Measurements from ENCODE around the gene RIOX2. TPM values are rescaled to one million over a fixed set of nuclear protein-coding genes. Genes with fewer than 3 reads are reported as not detected.

Gene RIOX2
- total RNA-seq, 1 donor: 27.1 TPM

GRCh38 chr3:98002717-98003116 is 30.5 kb upstream of the RIOX2 start:
- Histone ChIP-seq H3K4me3 (ENCODE audit: insufficient read depth, low read length) (no peak overlapping the region), H2AFZ (ENCODE audit: low read length) (no peak overlapping the region), H3K79me2 (ENCODE audit: insufficient read depth, low read length) (no peaks in the 10 kb centered on the region), H3K27me3 (ENCODE audit: insufficient read depth, low read length) (peaks cover 2% of the 10 kb centered on the region), H3K27ac (ENCODE audit: low read depth, low read length) (no peak overlapping the region), H3K36me3 (ENCODE audit: insufficient read depth, low read length) (no peaks in the 10 kb centered on the region), H3K4me1 (ENCODE audit: insufficient read depth, low read length) (no peaks in the 10 kb centered on the region), H4K20me1 (ENCODE audit: insufficient read depth, low read length) (no peaks in the 10 kb centered on the region), H3K4me2 (ENCODE audit: insufficient read depth, low read length) (no peak overlapping the region), H3K9me3 (ENCODE audit: low read depth, low read length) (no peaks in the 10 kb centered on the region)
- no peak for TF ChIP-seq CTCF (IDR thresholded peaks at IDR 0.05; ENCODE audit: extremely low read depth, low read depth, low read length)
- no peak for DNase-seq (ENCODE audit: insufficient read length, low spot score, missing footprints)

DNA sequence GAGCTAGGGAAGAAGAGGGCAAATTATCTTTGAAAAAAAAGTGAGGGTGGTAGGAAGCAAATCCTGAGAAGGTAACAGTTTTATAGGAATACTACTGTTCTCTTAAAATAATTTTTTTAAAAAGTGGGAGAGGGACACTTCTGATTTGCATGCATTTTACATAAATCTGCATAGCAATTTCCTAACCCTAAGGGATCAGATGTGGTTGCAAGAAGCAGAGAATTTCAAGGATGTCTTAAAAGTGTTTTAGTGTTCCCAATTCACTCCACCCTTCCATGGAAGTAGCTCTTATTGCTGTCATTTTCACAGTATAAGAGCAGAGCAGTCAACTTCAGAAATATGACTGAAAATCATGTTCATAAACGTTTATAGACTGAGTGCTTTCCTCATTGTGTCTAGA is 27.8 kb upstream of the RIOX2 start:
- Histone ChIP-seq H2AFZ (ENCODE audit: low read length) (no peak overlapping the region), H4K20me1 (ENCODE audit: insufficient read depth, low read length) (no peaks in the 10 kb centered on the region), H3K4me3 (ENCODE audit: insufficient read depth, low read length) (no peak overlapping the region), H3K4me2 (ENCODE audit: insufficient read depth, low read length) (no peak overlapping the region), H3K4me1 (ENCODE audit: insufficient read depth, low read length) (no peaks in the 10 kb centered on the region), H3K79me2 (ENCODE audit: insufficient read depth, low read length) (no peaks in the 10 kb centered on the region), H3K27ac (ENCODE audit: low read depth, low read length) (no peak overlapping the region), H3K27me3 (ENCODE audit: insufficient read depth, low read length) (peaks cover 2% of the 10 kb centered on the region), H3K9me3 (ENCODE audit: low read depth, low read length) (no peaks in the 10 kb centered on the region), H3K36me3 (ENCODE audit: insufficient read depth, low read length) (no peaks in the 10 kb centered on the region)
- TF ChIP-seq CTCF (IDR thresholded peaks at IDR 0.05; ENCODE audit: extremely low read depth, low read depth, low read length): no peak
- DNase-seq (ENCODE audit: insufficient read length, low spot score, missing footprints): no peak

GRCh38 chr3:97999103-97999502 is 26.9 kb upstream of the RIOX2 start:
- Histone ChIP-seq H3K4me3 (ENCODE audit: insufficient read depth, low read length) (no peak overlapping the region), H3K4me1 (ENCODE audit: insufficient read depth, low read length) (no peaks in the 10 kb centered on the region), H3K79me2 (ENCODE audit: insufficient read depth, low read length) (no peaks in the 10 kb centered on the region), H3K36me3 (ENCODE audit: insufficient read depth, low read length) (no peaks in the 10 kb centered on the region), H2AFZ (ENCODE audit: low read length) (no peak overlapping the region), H3K4me2 (ENCODE audit: insufficient read depth, low read length) (no peak overlapping the region), H4K20me1 (ENCODE audit: insufficient read depth, low read length) (no peaks in the 10 kb centered on the region), H3K27ac (ENCODE audit: low read depth, low read length) (no peak overlapping the region), H3K9me3 (ENCODE audit: low read depth, low read length) (no peaks in the 10 kb centered on the region), H3K27me3 (ENCODE audit: insufficient read depth, low read length) (peaks cover 2% of the 10 kb centered on the region)
- TF ChIP-seq CTCF (IDR thresholded peaks at IDR 0.05; ENCODE audit: extremely low read depth, low read depth, low read length): no peak
- DNase-seq (ENCODE audit: insufficient read length, low spot score, missing footprints): no peak

DNA sequence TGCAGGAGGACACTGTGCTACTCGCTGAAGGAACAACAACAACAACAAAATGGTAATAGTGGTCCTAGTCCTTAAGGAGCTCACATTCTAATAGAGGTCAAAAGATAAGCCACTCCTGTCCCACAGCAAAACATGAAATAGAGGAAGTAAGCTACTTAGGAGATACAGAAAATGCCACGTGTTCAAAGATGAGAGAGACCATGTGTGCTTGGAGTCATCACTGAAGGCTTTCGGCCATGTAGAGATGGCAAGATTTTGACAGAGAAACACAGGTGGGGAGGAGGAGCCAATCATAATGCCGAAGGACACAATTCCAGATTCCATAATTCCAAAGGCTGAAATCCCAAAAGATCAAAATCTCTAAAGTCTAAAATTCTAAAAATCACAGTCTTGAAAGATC is 24.8 kb upstream of the RIOX2 start:
- Histone ChIP-seq H4K20me1 (ENCODE audit: insufficient read depth, low read length) (no peaks in the 10 kb centered on the region), H3K79me2 (ENCODE audit: insufficient read depth, low read length) (no peaks in the 10 kb centered on the region), H3K4me1 (ENCODE audit: insufficient read depth, low read length) (no peaks in the 10 kb centered on the region), H3K4me2 (ENCODE audit: insufficient read depth, low read length) (no peak overlapping the region), H2AFZ (ENCODE audit: low read length) (no peak overlapping the region), H3K27me3 (ENCODE audit: insufficient read depth, low read length) (peaks cover 2% of the 10 kb centered on the region), H3K4me3 (ENCODE audit: insufficient read depth, low read length) (no peak overlapping the region), H3K9me3 (ENCODE audit: low read depth, low read length) (no peaks in the 10 kb centered on the region), H3K36me3 (ENCODE audit: insufficient read depth, low read length) (no peaks in the 10 kb centered on the region), H3K27ac (ENCODE audit: low read depth, low read length) (no peak overlapping the region)
- no peak for TF ChIP-seq CTCF (IDR thresholded peaks at IDR 0.05; ENCODE audit: extremely low read depth, low read depth, low read length)
- DNase-seq (ENCODE audit: insufficient read length, low spot score, missing footprints): no peak
